ENCODE results near the gene CCDC70.

The CCDC70 gene

GRCh38 chr13:51861723-51862300, at the start of gene CCDC70:
Gene CCDC70 (plus strand): TSS chr13:51861969. CDS start chr13:51865412, 3,443 bp downstream.
- H3K9me3 ChIP-seq (ENCODE audit: control insufficient read depth, insufficient read depth, low read length) = no peaks in the 10 kb centered on the region
- H3K36me3 ChIP-seq (ENCODE audit: control insufficient read depth, insufficient read depth, low read length) = no peaks in the 10 kb centered on the region
- no peak for DNase-seq (ENCODE audit: low read depth, low spot score)
- no peaks in the 10 kb centered on the region for H3K4me1 ChIP-seq (ENCODE audit: control insufficient read depth, insufficient read depth, low read length)
- H3K4me3 ChIP-seq (ENCODE audit: low read length) = no peak within 1 kb of the TSS
- no peaks in the 10 kb centered on the region for H3K27me3 ChIP-seq (ENCODE audit: control insufficient read depth, insufficient read depth, low read length)
- H3K27ac ChIP-seq (ENCODE audit: low read length) = no peak within 1 kb of the TSS
- no CpG with 5 or more reads among the region's 5 CpGs for WGBS (ENCODE audit: insufficient coverage, insufficient read length)

- no CpG with 5 or more reads among the region's 2 CpGs for WGBS (ENCODE audit: insufficient coverage, insufficient read length)
These were observed 47.7 kb upstream of the CCDC70 start for GRCh38 chr13:51814071-51814470.

DNA sequence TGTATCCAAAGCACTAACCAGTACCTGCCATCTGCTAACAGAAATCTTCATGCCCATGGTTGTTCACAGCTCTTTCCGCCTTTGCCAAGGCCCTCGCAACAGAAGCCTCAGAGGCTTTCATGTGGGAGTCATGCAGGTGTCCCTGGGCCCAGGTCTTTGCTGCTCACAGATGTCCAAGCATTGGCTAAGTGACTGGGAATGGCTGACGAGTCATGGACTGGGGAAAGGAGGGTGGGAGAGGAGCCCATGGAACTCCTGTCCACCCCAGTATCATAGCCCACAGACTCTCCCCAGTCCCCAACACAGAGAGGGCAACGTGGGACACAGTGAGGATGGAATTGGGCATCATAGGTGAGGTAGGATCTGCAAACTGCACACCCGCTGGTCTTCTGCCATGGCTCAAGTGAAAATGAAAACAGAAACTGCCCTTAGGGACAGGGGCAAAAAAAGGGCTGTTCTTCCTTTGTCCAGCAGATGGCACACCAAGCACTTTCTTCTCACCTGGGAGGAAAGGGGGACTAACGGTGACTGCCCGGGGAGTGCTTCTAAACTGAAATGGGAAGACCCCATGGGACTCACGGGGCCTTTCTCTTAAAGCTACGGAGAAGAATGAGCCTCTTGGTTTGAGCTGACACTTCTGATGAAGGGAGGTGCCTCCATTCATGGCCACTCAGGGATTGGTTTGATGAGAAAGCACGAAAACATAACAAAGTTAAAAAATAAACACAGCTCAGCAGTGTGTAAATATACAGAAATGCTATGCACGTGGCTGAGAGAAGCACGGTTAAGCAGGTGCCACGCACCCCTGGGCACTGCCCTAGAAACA, 46.7 kb upstream of the CCDC70 start:
- Histone ChIP-seq H3K36me3 (ENCODE audit: control insufficient read depth, insufficient read depth, low read length) (no peaks in the 10 kb centered on the region), H3K4me1 (ENCODE audit: control insufficient read depth, insufficient read depth, low read length) (peaks cover 10% of the 10 kb centered on the region), H3K27ac (ENCODE audit: low read length) (no peak overlapping the region), H3K4me3 (ENCODE audit: low read length) (no peak overlapping the region), H3K9me3 (ENCODE audit: control insufficient read depth, insufficient read depth, low read length) (no peaks in the 10 kb centered on the region), H3K27me3 (ENCODE audit: control insufficient read depth, insufficient read depth, low read length) (no peaks in the 10 kb centered on the region)
- WGBS (ENCODE audit: insufficient coverage, insufficient read length) = no CpG with 5 or more reads among the region's 13 CpGs
- DNase-seq (ENCODE audit: low read depth, low spot score) = no peak

More at GRCh38 chr13:51814071-51814470, 47.7 kb upstream of the CCDC70 start:
- Histone ChIP-seq H3K27ac (ENCODE audit: low read length) (no peak overlapping the region), H3K36me3 (ENCODE audit: control insufficient read depth, insufficient read depth, low read length) (no peaks in the 10 kb centered on the region), H3K4me3 (ENCODE audit: low read length) (no peak overlapping the region), H3K9me3 (ENCODE audit: control insufficient read depth, insufficient read depth, low read length) (no peaks in the 10 kb centered on the region), H3K27me3 (ENCODE audit: control insufficient read depth, insufficient read depth, low read length) (no peaks in the 10 kb centered on the region), H3K4me1 (ENCODE audit: control insufficient read depth, insufficient read depth, low read length) (peaks cover 6% of the 10 kb centered on the region)
- no peak for DNase-seq (ENCODE audit: low read depth, low spot score)

GRCh38 chr13:51815848-51816247, 45.9 kb upstream of the CCDC70 start:
- H3K4me3 ChIP-seq (ENCODE audit: low read length) = no peak overlapping the region; the same call in 1 of the 2 replicates
- H3K36me3 ChIP-seq (ENCODE audit: control insufficient read depth, insufficient read depth, low read length) = no peaks in the 10 kb centered on the region
- no peaks in the 10 kb centered on the region for H3K27me3 ChIP-seq (ENCODE audit: control insufficient read depth, insufficient read depth, low read length)
- no peak overlapping the region for H3K27ac ChIP-seq (ENCODE audit: low read length)
- no peak for DNase-seq (ENCODE audit: low read depth, low spot score)
- no CpG with 5 or more reads among the region's 11 CpGs for WGBS (ENCODE audit: insufficient coverage, insufficient read length)
- no peaks in the 10 kb centered on the region for H3K9me3 ChIP-seq (ENCODE audit: control insufficient read depth, insufficient read depth, low read length)
- peaks cover 9% of the 10 kb centered on the region for H3K4me1 ChIP-seq (ENCODE audit: control insufficient read depth, insufficient read depth, low read length)

DNA sequence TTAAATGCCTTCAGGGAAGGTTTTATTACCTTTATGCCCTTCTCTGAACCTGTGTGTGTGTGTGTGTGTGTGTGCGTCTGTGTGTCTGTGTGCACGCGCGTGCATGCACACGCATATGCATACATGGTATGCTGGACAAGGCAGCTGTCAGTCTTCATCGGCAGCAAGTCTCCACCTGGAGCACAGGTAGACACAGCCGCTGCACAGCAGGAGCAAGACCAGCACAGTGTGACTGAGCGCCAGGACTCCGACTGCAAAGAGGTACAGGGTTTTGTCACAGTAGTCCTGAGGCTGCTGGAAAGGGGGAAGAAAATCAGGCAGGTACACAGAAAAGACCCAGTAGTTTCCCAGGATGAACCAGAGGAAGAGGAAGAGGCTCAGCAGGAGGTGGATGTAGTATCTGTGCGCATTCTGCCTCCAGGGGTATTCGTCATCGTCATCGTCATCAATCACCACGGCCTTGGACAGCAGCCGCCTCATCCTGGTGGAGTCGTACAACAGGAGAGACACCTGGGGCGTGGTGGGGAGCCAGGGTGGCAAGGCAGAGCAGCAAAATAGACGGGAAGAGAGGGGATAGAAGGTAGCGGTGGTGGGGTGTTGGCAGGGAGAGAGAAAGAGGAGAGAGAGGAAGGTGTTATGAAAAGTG, 45.0 kb upstream of the CCDC70 start:
- peaks cover 8% of the 10 kb centered on the region for H3K4me1 ChIP-seq (ENCODE audit: control insufficient read depth, insufficient read depth, low read length)
- no peak overlapping the region; the same call in 1 of the 2 replicates for H3K4me3 ChIP-seq (ENCODE audit: low read length)
- no peaks in the 10 kb centered on the region for H3K36me3 ChIP-seq (ENCODE audit: control insufficient read depth, insufficient read depth, low read length)
- H3K27ac ChIP-seq (ENCODE audit: low read length) = no peak overlapping the region
- WGBS (ENCODE audit: insufficient coverage, insufficient read length) = 100% methylated on average over 1 of the region's 19 CpGs
- DNase-seq (ENCODE audit: low read depth, low spot score) = no peak
- no peaks in the 10 kb centered on the region for H3K9me3 ChIP-seq (ENCODE audit: control insufficient read depth, insufficient read depth, low read length)
- no peaks in the 10 kb centered on the region for H3K27me3 ChIP-seq (ENCODE audit: control insufficient read depth, insufficient read depth, low read length)

- no peak overlapping the region for H3K4me3 ChIP-seq (ENCODE audit: low read length)
- H3K4me1 ChIP-seq (ENCODE audit: control insufficient read depth, insufficient read depth, low read length) = peaks cover 8% of the 10 kb centered on the region
- no peak for DNase-seq (ENCODE audit: low read depth, low spot score)
- no peaks in the 10 kb centered on the region for H3K27me3 ChIP-seq (ENCODE audit: control insufficient read depth, insufficient read depth, low read length)
- no CpG with 5 or more reads among the region's 8 CpGs for WGBS (ENCODE audit: insufficient coverage, insufficient read length)
- H3K9me3 ChIP-seq (ENCODE audit: control insufficient read depth, insufficient read depth, low read length) = no peaks in the 10 kb centered on the region
- H3K36me3 ChIP-seq (ENCODE audit: control insufficient read depth, insufficient read depth, low read length) = no peaks in the 10 kb centered on the region
- no peak overlapping the region for H3K27ac ChIP-seq (ENCODE audit: low read length)
These were observed 44.1 kb upstream of the CCDC70 start for GRCh38 chr13:51817717-51818116.

DNA sequence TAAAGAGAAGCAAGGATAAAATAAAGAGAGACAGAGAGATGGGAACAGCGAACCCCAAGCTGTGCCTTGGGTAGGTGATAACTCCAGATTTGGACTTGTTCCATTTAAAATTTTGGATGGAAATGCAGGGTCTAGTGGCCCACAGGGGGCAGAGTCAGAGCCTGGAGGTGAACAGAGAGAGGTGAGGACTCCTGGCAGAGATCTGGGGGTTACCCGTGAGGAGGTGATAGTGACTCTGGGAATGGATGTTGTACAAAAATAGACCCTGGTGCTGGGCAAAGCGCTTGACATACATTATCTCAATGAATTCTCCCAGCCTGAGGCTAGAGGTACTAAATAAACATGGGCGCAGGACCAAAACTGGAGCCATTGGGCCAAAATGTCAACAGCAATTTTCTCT, 43.5 kb upstream of the CCDC70 start:
- no CpG with 5 or more reads among the region's 4 CpGs for WGBS (ENCODE audit: insufficient coverage, insufficient read length)
- Histone ChIP-seq H3K9me3 (ENCODE audit: control insufficient read depth, insufficient read depth, low read length) (no peaks in the 10 kb centered on the region), H3K27me3 (ENCODE audit: control insufficient read depth, insufficient read depth, low read length) (no peaks in the 10 kb centered on the region), H3K4me3 (ENCODE audit: low read length) (no peak overlapping the region), H3K4me1 (ENCODE audit: control insufficient read depth, insufficient read depth, low read length) (peaks cover 8% of the 10 kb centered on the region), H3K36me3 (ENCODE audit: control insufficient read depth, insufficient read depth, low read length) (no peaks in the 10 kb centered on the region), H3K27ac (ENCODE audit: low read length) (no peak overlapping the region)
- DNase-seq (ENCODE audit: low read depth, low spot score) = no peak

DNA sequence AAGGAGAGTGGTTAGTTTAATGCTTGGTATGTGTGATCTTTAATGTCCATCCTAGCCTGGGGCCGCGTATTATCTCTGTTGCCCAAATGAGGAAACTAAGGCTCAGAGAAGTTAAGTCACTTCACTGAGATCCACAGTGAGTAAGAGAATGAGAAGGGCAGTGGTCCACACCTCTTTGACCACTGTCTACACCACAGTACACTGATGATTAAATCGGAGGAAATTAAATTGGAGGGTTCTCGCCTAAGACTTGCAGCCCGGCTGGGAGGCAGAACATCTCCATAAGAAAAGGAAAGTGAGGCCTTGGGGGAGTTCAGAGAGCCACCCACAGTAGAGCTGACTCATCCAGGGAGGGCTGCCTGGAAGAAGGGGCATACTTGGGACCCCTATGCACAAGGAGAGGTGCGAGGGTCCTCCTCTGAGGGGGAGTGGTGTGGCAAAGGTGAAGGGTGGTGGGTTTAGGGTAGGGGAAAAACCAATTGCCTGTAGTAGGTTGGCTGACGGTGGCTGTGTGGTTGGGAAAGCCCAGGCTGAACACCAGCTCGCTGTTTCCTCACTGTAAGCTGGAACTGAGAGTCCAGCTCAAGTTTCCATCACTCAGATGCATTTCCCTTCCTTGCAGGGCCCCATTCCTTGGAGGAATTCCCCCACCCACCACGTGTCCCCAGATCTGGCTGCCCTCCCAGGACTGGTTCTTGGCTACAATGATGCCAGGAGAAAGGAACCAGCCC, 42.8 kb upstream of the CCDC70 start:
- WGBS (ENCODE audit: insufficient coverage, insufficient read length) = no CpG with 5 or more reads among the region's 9 CpGs
- no peak for DNase-seq (ENCODE audit: low read depth, low spot score)
- no peaks in the 10 kb centered on the region for H3K36me3 ChIP-seq (ENCODE audit: control insufficient read depth, insufficient read depth, low read length)

DNA sequence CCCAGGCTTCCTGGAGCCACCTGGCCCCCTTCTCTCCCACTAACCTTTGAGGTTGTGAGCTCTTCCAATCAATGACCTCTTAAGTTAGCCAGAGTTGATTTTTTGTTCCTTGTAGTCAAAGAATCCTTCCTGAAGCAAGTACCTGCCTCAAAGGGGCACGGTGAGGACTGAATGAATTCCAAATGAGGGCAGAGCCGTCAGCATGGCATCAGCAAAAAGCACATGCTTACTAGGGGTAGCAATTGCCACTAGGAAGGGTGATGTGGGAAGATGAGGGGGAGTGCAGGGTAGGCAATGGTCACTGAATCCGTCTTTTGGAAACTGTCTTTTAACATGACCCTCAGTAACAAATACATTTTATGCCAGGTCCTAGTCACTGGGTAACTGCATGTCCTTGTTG, 42.2 kb upstream of the CCDC70 start:
- Histone ChIP-seq H3K4me3 (ENCODE audit: low read length) (no peak overlapping the region), H3K27ac (ENCODE audit: low read length) (no peak overlapping the region), H3K36me3 (ENCODE audit: control insufficient read depth, insufficient read depth, low read length) (no peaks in the 10 kb centered on the region), H3K4me1 (ENCODE audit: control insufficient read depth, insufficient read depth, low read length) (peaks cover 8% of the 10 kb centered on the region), H3K27me3 (ENCODE audit: control insufficient read depth, insufficient read depth, low read length) (no peaks in the 10 kb centered on the region), H3K9me3 (ENCODE audit: control insufficient read depth, insufficient read depth, low read length) (no peaks in the 10 kb centered on the region)
- no CpG with 5 or more reads among the region's 3 CpGs for WGBS (ENCODE audit: insufficient coverage, insufficient read length)
- DNase-seq (ENCODE audit: low read depth, low spot score) = no peak

More for the DNA sequence above, 42.8 kb upstream of the CCDC70 start:
- Histone ChIP-seq H3K27ac (ENCODE audit: low read length) (no peak overlapping the region), H3K9me3 (ENCODE audit: control insufficient read depth, insufficient read depth, low read length) (no peaks in the 10 kb centered on the region), H3K4me3 (ENCODE audit: low read length) (no peak overlapping the region), H3K27me3 (ENCODE audit: control insufficient read depth, insufficient read depth, low read length) (no peaks in the 10 kb centered on the region), H3K4me1 (ENCODE audit: control insufficient read depth, insufficient read depth, low read length) (peaks cover 8% of the 10 kb centered on the region)

GRCh38 chr13:51820016-51820597, 41.7 kb upstream of the CCDC70 start:
- H3K4me1 ChIP-seq (ENCODE audit: control insufficient read depth, insufficient read depth, low read length) = peaks cover 8% of the 10 kb centered on the region
- no CpG with 5 or more reads among the region's 4 CpGs for WGBS (ENCODE audit: insufficient coverage, insufficient read length)

More at GRCh38 chr13:51820016-51820597, 41.7 kb upstream of the CCDC70 start:
- Histone ChIP-seq H3K4me3 (ENCODE audit: low read length) (no peak overlapping the region), H3K27ac (ENCODE audit: low read length) (no peak overlapping the region), H3K36me3 (ENCODE audit: control insufficient read depth, insufficient read depth, low read length) (no peaks in the 10 kb centered on the region), H3K27me3 (ENCODE audit: control insufficient read depth, insufficient read depth, low read length) (no peaks in the 10 kb centered on the region), H3K9me3 (ENCODE audit: control insufficient read depth, insufficient read depth, low read length) (no peaks in the 10 kb centered on the region)
- no peak for DNase-seq (ENCODE audit: low read depth, low spot score)

Measured in iPS DF 6.9 (cell line).